Measurements from ENCODE around the gene TRIM49D2. TPM values are rescaled to one million over a fixed set of nuclear protein-coding genes. Genes with fewer than 3 reads are reported as not detected.
"Not testable (repeated sequence)": the region's sequence is repeated elsewhere in the genome, so short reads cannot be mapped to it uniquely, and the experiment has no call there.

Gene TRIM49D2
- total RNA-seq (2013): not detected
- polyA plus RNA-seq: not detected
- not detected in 2 replicates for polyA minus RNA-seq
- total RNA-seq: 0 reads per million in 11 experiments

DNA sequence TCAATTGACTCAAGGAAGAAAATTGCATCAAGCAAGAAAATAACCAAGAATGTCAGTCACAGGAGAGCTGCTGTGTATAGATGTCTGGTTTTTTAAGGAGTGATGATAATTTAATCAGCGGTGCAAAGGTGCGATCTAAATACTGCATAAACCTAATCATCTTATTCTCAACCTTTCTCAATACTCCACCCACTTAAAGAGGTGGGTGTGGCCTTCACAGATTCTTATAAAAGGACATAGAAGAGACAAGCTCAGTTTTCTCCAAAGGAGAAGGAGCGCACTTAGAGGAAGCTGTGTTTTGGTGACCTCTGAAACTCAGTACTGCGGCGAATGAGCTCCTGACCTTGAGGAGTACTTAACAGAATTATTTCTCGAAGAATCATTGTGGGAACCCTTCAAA is at the start of gene TRIM49D2:
Gene TRIM49D2, plus strand, starts transcription at position 301 of the 400 bp plus-strand sequence. CDS start 2,698 bp downstream, outside the sequence.
- WGBS (ENCODE audit: insufficient coverage): no CpG with 5 or more reads among the region's 6 CpGs
- intact Hi-C loops (cut with micrococcal nuclease); H3K9me3 Mint-ChIP-seq: not testable (repeated sequence)

DNA sequence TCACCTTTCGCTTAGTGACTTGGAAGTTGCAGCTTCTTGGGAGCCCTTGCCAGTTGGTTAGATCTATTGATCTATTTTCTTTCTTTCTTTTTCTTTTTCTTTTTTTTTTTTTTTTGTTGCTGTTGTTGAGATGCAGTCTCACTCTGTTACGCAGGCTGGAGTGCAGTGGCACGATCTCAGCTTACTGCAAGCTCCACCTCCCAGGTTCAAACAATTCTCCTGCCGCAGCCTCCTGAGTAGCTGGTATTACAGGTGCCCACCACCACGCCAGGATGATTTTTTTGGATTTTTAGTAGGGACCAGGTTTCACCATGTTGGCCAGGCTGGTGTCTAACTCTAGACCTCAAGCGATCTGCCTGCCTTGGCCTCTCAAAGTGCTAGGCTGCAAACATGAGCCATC is 46.4 kb upstream of the TRIM49D2 start:
- H3K27ac ChIP-seq (ENCODE audit: low read depth in 1 of 2, low read length in 2 of 2); H3K27me3 ChIP-seq (ENCODE audit: control insufficient read depth in 2 of 2, insufficient read depth in 2 of 2, low read length in 2 of 2); H3K27me3 Mint-ChIP-seq (ENCODE audit: low read depth in 3 of 3); H3K27ac Mint-ChIP-seq; H3K9me3 ChIP-seq (replicated peaks in 1 of 2; ENCODE audit: control insufficient read depth in 1 of 2, insufficient read depth in 1 of 2, low read length in 2 of 2); H3K4me2 ChIP-seq (replicated peaks; ENCODE audit: extremely low read depth, low read length, poor library complexity, severe bottlenecking); DNase-seq; H3K4me1 Mint-ChIP-seq; H3K4me1 ChIP-seq (ENCODE audit: control insufficient read depth in 1 of 2, insufficient read depth in 2 of 2, low read length in 2 of 2); H3K4me3 ChIP-seq (replicated peaks in 1 of 3; ENCODE audit: low read depth in 2 of 3, low read length in 3 of 3); H3K9ac ChIP-seq (ENCODE audit: insufficient read depth, low read length, poor library complexity, severe bottlenecking); H3K36me3 ChIP-seq (replicated peaks in 1 of 2; ENCODE audit: control insufficient read depth in 1 of 2, insufficient read depth in 2 of 2, low read length in 2 of 2); H3K9me3 Mint-ChIP-seq; H3K4me3 Mint-ChIP-seq; H4K20me1 ChIP-seq (ENCODE audit: insufficient read depth, low read length); intact Hi-C loops (cut with micrococcal nuclease); H3K36me3 Mint-ChIP-seq; H2AFZ ChIP-seq (ENCODE audit: insufficient read depth, low read depth, low read length, poor library complexity, severe bottlenecking); H3K79me2 ChIP-seq (ENCODE audit: insufficient read depth, low read length): not testable (repeated sequence)
- WGBS (ENCODE audit: insufficient coverage): no CpG with 5 or more reads among the region's 6 CpGs

More for the DNA sequence above, at the start of gene TRIM49D2:
- H3K9me3 ChIP-seq (replicated peaks in 1 of 2; ENCODE audit: control insufficient read depth in 1 of 2, insufficient read depth in 1 of 2, low read length in 2 of 2); H3K4me3 ChIP-seq (replicated peaks in 1 of 3; ENCODE audit: low read depth in 2 of 3, low read length in 3 of 3); H3K9ac ChIP-seq (ENCODE audit: insufficient read depth, low read length, poor library complexity, severe bottlenecking); H3K36me3 ChIP-seq (replicated peaks in 1 of 2; ENCODE audit: control insufficient read depth in 1 of 2, insufficient read depth in 2 of 2, low read length in 2 of 2); H3K4me1 Mint-ChIP-seq; DNase-seq; H4K20me1 ChIP-seq (ENCODE audit: insufficient read depth, low read length); H3K27ac ChIP-seq (ENCODE audit: low read depth in 1 of 2, low read length in 2 of 2); H3K36me3 Mint-ChIP-seq; H3K79me2 ChIP-seq (ENCODE audit: insufficient read depth, low read length); H2AFZ ChIP-seq (ENCODE audit: insufficient read depth, low read depth, low read length, poor library complexity, severe bottlenecking); H3K27ac Mint-ChIP-seq; H3K4me3 Mint-ChIP-seq; H3K4me2 ChIP-seq (replicated peaks; ENCODE audit: extremely low read depth, low read length, poor library complexity, severe bottlenecking); H3K27me3 Mint-ChIP-seq (ENCODE audit: low read depth in 3 of 3); H3K27me3 ChIP-seq (ENCODE audit: control insufficient read depth in 2 of 2, insufficient read depth in 2 of 2, low read length in 2 of 2); H3K4me1 ChIP-seq (ENCODE audit: control insufficient read depth in 1 of 2, insufficient read depth in 2 of 2, low read length in 2 of 2): not testable (repeated sequence)

DNA sequence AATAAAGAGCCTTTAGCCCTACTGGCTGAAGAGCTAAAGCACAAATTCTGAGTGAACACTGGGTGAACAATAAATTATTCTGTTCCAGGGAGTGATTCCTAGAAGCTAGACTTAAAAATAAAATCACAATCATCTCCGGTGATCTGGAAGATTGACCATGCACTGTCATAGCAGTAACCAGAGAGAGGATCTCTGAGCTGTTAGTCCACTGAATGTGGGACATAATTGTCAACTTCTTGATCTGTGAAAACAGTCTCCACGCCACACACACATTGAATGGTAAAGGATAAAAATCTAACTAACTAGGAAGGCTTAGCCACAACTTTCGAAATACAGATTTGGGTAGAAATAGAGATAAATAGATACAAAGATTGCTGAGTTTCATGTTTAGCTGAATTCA is 30.6 kb upstream of the TRIM49D2 start:
- H3K27ac ChIP-seq (ENCODE audit: low read depth in 1 of 2, low read length in 2 of 2); H3K4me3 Mint-ChIP-seq; DNase-seq; H3K27me3 Mint-ChIP-seq (ENCODE audit: low read depth in 3 of 3); H4K20me1 ChIP-seq (ENCODE audit: insufficient read depth, low read length); H3K36me3 Mint-ChIP-seq; H3K4me1 Mint-ChIP-seq; H3K79me2 ChIP-seq (ENCODE audit: insufficient read depth, low read length); H3K9me3 Mint-ChIP-seq; H3K36me3 ChIP-seq (replicated peaks in 1 of 2; ENCODE audit: control insufficient read depth in 1 of 2, insufficient read depth in 2 of 2, low read length in 2 of 2); H3K4me2 ChIP-seq (replicated peaks; ENCODE audit: extremely low read depth, low read length, poor library complexity, severe bottlenecking); H3K9ac ChIP-seq (ENCODE audit: insufficient read depth, low read length, poor library complexity, severe bottlenecking); H2AFZ ChIP-seq (ENCODE audit: insufficient read depth, low read depth, low read length, poor library complexity, severe bottlenecking); intact Hi-C loops (cut with micrococcal nuclease); H3K4me1 ChIP-seq (ENCODE audit: control insufficient read depth in 1 of 2, insufficient read depth in 2 of 2, low read length in 2 of 2); H3K27me3 ChIP-seq (ENCODE audit: control insufficient read depth in 2 of 2, insufficient read depth in 2 of 2, low read length in 2 of 2); H3K4me3 ChIP-seq (replicated peaks in 1 of 3; ENCODE audit: low read depth in 2 of 3, low read length in 3 of 3); H3K27ac Mint-ChIP-seq; H3K9me3 ChIP-seq (replicated peaks in 1 of 2; ENCODE audit: control insufficient read depth in 1 of 2, insufficient read depth in 1 of 2, low read length in 2 of 2): not testable (repeated sequence)
- WGBS (ENCODE audit: insufficient coverage): no CpG with 5 or more reads among the region's 3 CpGs

DNA sequence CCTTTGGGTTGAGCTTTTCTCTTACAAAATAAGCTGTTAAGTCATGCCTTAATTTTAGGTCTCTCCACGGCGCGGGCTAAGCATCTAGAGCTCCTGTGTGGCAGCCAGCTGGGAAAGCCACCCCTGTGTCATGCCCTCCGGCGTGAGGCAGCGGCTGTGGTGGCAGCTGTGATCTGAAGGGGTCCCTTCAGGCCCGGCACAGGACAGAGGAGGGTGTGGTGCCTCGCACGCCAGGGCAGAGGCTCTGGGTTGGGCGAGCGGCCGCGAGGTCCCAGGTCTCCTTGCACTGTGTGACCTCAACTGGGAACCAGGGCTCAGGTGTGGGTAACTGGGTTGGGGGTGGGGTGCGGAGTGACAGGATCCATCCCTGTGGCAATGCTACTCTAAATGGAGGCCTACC is 23.1 kb upstream of the TRIM49D2 start:
- H3K4me2 ChIP-seq (replicated peaks; ENCODE audit: extremely low read depth, low read length, poor library complexity, severe bottlenecking); H3K9me3 ChIP-seq (replicated peaks in 1 of 2; ENCODE audit: control insufficient read depth in 1 of 2, insufficient read depth in 1 of 2, low read length in 2 of 2); H2AFZ ChIP-seq (ENCODE audit: insufficient read depth, low read depth, low read length, poor library complexity, severe bottlenecking); H3K27ac ChIP-seq (ENCODE audit: low read depth in 1 of 2, low read length in 2 of 2); H3K36me3 ChIP-seq (replicated peaks in 1 of 2; ENCODE audit: control insufficient read depth in 1 of 2, insufficient read depth in 2 of 2, low read length in 2 of 2); H3K4me3 ChIP-seq (replicated peaks in 1 of 3; ENCODE audit: low read depth in 2 of 3, low read length in 3 of 3); H3K27me3 ChIP-seq (ENCODE audit: control insufficient read depth in 2 of 2, insufficient read depth in 2 of 2, low read length in 2 of 2); H4K20me1 ChIP-seq (ENCODE audit: insufficient read depth, low read length); intact Hi-C loops (cut with micrococcal nuclease); H3K36me3 Mint-ChIP-seq; H3K4me1 ChIP-seq (ENCODE audit: control insufficient read depth in 1 of 2, insufficient read depth in 2 of 2, low read length in 2 of 2); DNase-seq; H3K9ac ChIP-seq (ENCODE audit: insufficient read depth, low read length, poor library complexity, severe bottlenecking); H3K27ac Mint-ChIP-seq; H3K4me3 Mint-ChIP-seq; H3K9me3 Mint-ChIP-seq; H3K27me3 Mint-ChIP-seq (ENCODE audit: low read depth in 3 of 3); H3K4me1 Mint-ChIP-seq; H3K79me2 ChIP-seq (ENCODE audit: insufficient read depth, low read length): not testable (repeated sequence)
- no CpG with 5 or more reads among the region's 14 CpGs for WGBS (ENCODE audit: insufficient coverage)
